GM10266 (cell line): ENCODE results near the gene SIX5.

Experiments
- DNase-seq: peaks from one replicate; pipeline ENCODE4 v3.0.0; 2012; ENCODE audit errors: extremely low spot score
- TF ChIP-seq, protein P1 (sequence below): IDR thresholded peaks from 2 replicates; pipeline ENCODE4 v1.5.1; 2012; ENCODE audit warnings: mild to moderate bottlenecking, low read depth; ENCODE audit not compliant: control insufficient read depth, insufficient read depth; ENCODE audit errors: missing control alignments

The SIX5 gene

GRCh38 chr19:45768984-45769782, at the start of gene SIX5:
Gene SIX5, minus strand, starts transcription at chr19:45769252. Its CDS starts 408 bp downstream, at chr19:45768844.
- DNase-seq, result peak; percentile 100
- TF ChIP-seq, protein P1, sequence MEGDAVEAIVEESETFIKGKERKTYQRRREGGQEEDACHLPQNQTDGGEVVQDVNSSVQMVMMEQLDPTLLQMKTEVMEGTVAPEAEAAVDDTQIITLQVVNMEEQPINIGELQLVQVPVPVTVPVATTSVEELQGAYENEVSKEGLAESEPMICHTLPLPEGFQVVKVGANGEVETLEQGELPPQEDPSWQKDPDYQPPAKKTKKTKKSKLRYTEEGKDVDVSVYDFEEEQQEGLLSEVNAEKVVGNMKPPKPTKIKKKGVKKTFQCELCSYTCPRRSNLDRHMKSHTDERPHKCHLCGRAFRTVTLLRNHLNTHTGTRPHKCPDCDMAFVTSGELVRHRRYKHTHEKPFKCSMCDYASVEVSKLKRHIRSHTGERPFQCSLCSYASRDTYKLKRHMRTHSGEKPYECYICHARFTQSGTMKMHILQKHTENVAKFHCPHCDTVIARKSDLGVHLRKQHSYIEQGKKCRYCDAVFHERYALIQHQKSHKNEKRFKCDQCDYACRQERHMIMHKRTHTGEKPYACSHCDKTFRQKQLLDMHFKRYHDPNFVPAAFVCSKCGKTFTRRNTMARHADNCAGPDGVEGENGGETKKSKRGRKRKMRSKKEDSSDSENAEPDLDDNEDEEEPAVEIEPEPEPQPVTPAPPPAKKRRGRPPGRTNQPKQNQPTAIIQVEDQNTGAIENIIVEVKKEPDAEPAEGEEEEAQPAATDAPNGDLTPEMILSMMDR, result no peak

- TF ChIP-seq, protein P1, result no peak
- DNase-seq, result no peak
Measured at GRCh38 chr19:45817725-45818301, 48.8 kb upstream of the SIX5 start.

DNA sequence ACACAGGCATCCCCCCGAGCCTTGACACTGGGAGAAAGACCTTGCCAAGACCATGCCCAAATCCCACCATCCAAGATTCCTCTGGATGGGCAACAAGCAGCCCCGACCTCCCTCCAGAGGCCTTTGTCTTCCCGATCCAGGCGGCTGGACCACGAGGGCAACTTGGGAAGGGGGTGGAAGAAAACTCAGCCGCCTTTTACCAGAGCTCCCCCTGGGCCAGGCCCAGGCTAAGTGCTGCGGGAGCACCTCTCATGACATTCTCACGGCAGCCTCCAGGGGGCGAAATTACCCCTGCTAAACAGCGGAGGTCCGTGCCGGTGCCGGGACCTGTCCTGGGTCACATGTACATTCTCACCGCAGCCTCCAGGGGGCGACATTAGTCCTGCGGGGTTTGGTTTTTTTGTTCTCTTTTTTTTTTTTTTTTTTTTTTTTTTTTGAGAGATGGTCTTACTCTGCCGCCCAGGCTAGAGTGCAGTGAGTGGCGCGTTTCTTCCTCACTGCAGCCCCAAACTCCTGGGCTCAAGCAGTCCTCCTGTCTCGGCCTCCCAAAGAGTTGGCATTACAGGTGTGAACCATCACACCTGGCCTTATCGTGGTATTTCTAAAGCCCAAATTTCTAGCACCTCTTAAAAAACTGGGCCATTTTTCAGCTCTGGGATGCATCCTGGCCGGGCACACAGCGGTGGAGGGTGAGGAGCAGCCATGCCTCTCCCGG, 48.1 kb upstream of the SIX5 start:
- peak; percentile 99 for DNase-seq
- TF ChIP-seq, protein P1, result peak; percentile 97

- TF ChIP-seq, protein P1, result peak; percentile 21
- no peak for DNase-seq
Measured at GRCh38 chr19:45816236-45817009, 47.4 kb upstream of the SIX5 start.

DNA sequence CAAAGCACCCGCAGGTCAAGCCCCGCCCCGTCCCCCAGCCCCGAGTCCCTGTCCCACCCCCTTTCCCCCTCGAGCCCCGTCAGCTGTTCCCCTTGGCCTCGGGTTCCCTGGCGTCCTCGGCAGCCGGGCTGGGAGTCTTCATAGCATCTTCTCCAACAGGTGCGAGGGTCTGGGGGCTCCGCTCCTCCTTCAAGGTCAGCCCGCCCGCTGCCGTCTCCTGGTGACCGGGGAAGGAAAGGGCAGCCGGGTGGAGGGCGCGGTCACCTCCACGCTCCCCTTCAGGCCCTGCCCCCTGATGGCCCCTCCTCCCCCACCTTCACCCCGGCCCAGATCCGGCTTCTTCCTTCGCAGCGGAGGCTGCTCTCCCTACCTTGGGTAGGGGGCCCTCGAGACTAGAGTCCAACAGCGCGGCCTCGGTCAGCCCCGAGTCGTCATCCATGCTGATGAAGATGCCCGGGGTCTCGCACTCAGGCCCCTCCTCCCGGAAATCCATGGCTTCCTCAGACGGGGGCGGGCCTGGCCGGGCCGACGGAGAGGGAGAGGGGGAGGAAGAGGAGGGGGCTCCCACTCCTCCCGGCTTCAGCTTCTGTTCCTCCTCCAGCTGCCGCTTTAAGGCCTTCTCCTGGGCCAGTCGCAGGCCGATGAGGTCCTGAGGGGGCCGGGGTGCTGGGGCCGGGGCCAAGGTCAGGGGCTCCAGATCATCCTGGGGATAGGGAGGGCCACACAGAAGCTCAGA, 46.6 kb upstream of the SIX5 start:
- TF ChIP-seq, protein P1, result no peak
- no peak for DNase-seq

GRCh38 chr19:45814851-45815480, 45.9 kb upstream of the SIX5 start, which contains the start of gene RSPH6A:
Gene RSPH6A, minus strand, starts transcription at chr19:45815308. Its CDS starts 132 bp downstream, at chr19:45815176.
- TF ChIP-seq, protein P1, result no peak
- DNase-seq, result no peak
